Right atrium auricular region (tissue), 2 donors: ENCODE measurements around the gene PROM2. TPM values are rescaled to one million over a fixed set of nuclear protein-coding genes. Genes with fewer than 3 reads are reported as not detected.

ENCODE experiments used
- DNase-seq: peaks from one replicate; pipeline ENCODE4 v3.0.0-alpha.2; 2019; ENCODE audit warnings: low spot score
- H3K27ac ChIP-seq, 2 donors: fragments of 200-600 bp; sonication (generic); 1 replicate in 1 of 2; 2 replicates in 1 of 2; pipeline ENCODE4 v1.5.1; 2016 to 2019
- H3K27me3 ChIP-seq, 2 donors: fragments of 200-600 bp; sonication (generic); one replicate each; pipeline versions ENCODE4 v1.5.1 to v1.6.0; 2017 to 2019
- H3K36me3 ChIP-seq: fragments of 200-600 bp; sonication (generic); one replicate; pipeline ENCODE4 v1.5.1; 2016
- H3K4me1 ChIP-seq, 2 donors: fragments of 200-600 bp; sonication (generic); one replicate each; pipeline versions ENCODE4 v1.5.1 to v1.6.0; 2017 to 2019
- H3K4me3 ChIP-seq, 2 donors: fragments of 200-600 bp; sonication (generic); 1 replicate in 1 of 2; 2 replicates in 1 of 2; pipeline ENCODE4 v1.5.1; 2017 to 2019; ENCODE audit warnings: mild to moderate bottlenecking in 1 of 2, moderate library complexity in 1 of 2
- H3K9me3 ChIP-seq, 2 donors: fragments of 200-600 bp; sonication (generic); one replicate each; pipeline ENCODE4 v1.5.1; 2019
- total RNA-seq, 2 donors: library from RNA; depleted of rRNA; stranded (reverse); fragments of >200 nt; gene quantifications; one replicate each; pipeline ENCODE4 v1.1.0, GENCODE V29; 2016
- TF ChIP-seq, protein P1 (sequence below), 2 donors: fragments of 200-600 bp; sonication (generic); IDR thresholded peaks; one replicate each; pipeline ENCODE4 v1.5.1; 2019; ENCODE audit warnings: antibody characterized with exemption in 2 of 2

Gene PROM2
- total RNA-seq, 2 donors from 2014 or later = 0.11 to 0.35 TPM

DNA sequence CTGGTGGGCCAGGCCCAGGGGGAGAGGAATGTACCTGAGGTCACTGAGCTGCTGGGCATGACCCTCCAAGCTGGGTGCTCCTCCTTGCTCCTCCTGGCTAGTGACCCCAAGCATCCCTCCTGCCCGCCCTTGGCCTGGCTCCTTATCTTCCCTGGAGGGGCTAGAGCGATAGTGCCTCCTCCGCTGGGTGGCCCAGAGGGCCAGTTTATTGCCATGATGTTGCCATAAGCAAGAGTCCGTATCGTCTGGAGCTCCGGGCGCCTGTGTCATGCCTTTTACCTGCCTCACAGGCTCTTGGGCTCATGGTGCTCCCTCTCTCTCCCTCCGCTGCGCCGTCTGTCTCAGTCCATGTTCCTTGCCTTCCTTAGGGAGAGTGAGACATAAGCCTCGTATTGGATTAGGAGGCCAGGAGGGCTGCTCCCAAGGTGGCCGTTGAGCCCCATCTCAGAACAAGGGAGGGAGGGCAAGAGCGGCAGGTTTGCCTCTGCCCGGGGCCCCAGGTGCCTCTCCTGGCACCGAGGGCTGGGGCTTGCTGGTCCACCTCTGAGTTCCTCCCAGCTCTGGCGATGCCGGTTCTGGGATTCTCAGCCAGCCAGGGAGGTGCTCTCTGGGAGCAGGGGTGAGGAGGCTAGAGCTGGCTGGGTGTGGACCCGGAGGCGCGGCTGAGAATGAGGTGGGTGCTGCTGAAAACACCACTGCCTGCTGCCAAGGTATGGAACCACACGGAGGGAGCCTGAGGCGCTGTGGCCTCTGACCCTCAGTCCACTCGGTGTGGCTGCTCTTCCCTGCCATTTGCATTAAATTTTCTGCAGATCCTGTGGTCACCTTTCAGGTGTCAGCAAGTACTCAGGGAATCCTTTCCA is 45.5 kb downstream of the PROM2 start:
- no peak overlapping the region for H3K4me3 ChIP-seq
- no peak for DNase-seq
- no peak overlapping the region for H3K27ac ChIP-seq
- no peaks in the 10 kb centered on the region for H3K9me3 ChIP-seq
- no peaks in the 10 kb centered on the region for H3K4me1 ChIP-seq
- TF ChIP-seq, protein P1, sequence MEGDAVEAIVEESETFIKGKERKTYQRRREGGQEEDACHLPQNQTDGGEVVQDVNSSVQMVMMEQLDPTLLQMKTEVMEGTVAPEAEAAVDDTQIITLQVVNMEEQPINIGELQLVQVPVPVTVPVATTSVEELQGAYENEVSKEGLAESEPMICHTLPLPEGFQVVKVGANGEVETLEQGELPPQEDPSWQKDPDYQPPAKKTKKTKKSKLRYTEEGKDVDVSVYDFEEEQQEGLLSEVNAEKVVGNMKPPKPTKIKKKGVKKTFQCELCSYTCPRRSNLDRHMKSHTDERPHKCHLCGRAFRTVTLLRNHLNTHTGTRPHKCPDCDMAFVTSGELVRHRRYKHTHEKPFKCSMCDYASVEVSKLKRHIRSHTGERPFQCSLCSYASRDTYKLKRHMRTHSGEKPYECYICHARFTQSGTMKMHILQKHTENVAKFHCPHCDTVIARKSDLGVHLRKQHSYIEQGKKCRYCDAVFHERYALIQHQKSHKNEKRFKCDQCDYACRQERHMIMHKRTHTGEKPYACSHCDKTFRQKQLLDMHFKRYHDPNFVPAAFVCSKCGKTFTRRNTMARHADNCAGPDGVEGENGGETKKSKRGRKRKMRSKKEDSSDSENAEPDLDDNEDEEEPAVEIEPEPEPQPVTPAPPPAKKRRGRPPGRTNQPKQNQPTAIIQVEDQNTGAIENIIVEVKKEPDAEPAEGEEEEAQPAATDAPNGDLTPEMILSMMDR (IDR thresholded peaks at IDR 0.05) = no peak
- no peaks in the 10 kb centered on the region for H3K36me3 ChIP-seq
- no peaks in the 10 kb centered on the region for H3K27me3 ChIP-seq

GRCh38 chr2:95320344-95320712 is 46.1 kb downstream of the PROM2 start:
- Histone ChIP-seq H3K27ac (no peak overlapping the region), H3K36me3 (no peaks in the 10 kb centered on the region), H3K9me3 (no peaks in the 10 kb centered on the region), H3K4me3 (no peak overlapping the region), H3K4me1 (no peaks in the 10 kb centered on the region), H3K27me3 (no peaks in the 10 kb centered on the region)
- DNase-seq = no peak
- TF ChIP-seq, protein P1 (IDR thresholded peaks at IDR 0.05) = no peak

- Histone ChIP-seq H3K27me3 (no peaks in the 10 kb centered on the region), H3K36me3 (no peaks in the 10 kb centered on the region), H3K9me3 (no peaks in the 10 kb centered on the region), H3K4me1 (no peaks in the 10 kb centered on the region), H3K4me3 (no peak overlapping the region), H3K27ac (no peak overlapping the region)
- TF ChIP-seq, protein P1 (IDR thresholded peaks at IDR 0.05) = no peak
- no peak for DNase-seq
These were observed 46.9 kb downstream of the PROM2 start for GRCh38 chr2:95320986-95321767.

- TF ChIP-seq, protein P1 (IDR thresholded peaks at IDR 0.05) = peak in 1 of 2 donors; percentile 48
- no peaks in the 10 kb centered on the region for H3K4me1 ChIP-seq
- no peak for DNase-seq
- no peaks in the 10 kb centered on the region for H3K27me3 ChIP-seq
- H3K9me3 ChIP-seq = no peaks in the 10 kb centered on the region
- H3K4me3 ChIP-seq = no peak overlapping the region
- H3K36me3 ChIP-seq = no peaks in the 10 kb centered on the region
- H3K27ac ChIP-seq = no peak overlapping the region
These were observed 49.3 kb downstream of the PROM2 start for GRCh38 chr2:95323347-95324155.

DNA sequence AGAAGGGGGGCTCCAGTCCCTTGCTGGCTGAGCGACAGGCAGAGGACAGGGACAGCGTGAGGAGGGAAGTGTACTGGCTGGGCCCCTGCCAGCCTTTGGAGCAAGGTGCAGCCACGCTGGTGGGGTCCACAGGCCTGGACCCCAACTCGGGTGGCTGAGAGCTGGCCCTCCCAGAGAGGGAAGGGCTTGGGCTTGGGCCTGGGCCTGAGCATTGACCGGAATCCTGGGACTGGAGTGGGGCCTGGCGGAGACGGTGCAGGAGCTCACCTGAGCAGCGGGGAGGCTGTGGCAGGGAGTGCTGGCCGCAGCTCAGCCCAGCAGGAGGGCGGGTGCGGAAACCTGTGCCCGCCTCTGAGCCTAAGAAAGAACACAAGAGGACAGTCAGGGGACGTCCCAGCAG is 50.8 kb downstream of the PROM2 start:
- no peak overlapping the region for H3K4me3 ChIP-seq
- H3K36me3 ChIP-seq = no peaks in the 10 kb centered on the region
- no peak overlapping the region for H3K27ac ChIP-seq
- no peaks in the 10 kb centered on the region for H3K9me3 ChIP-seq
- TF ChIP-seq, protein P1 (IDR thresholded peaks at IDR 0.05) = no peak
- no peak for DNase-seq
- no peaks in the 10 kb centered on the region for H3K27me3 ChIP-seq
- H3K4me1 ChIP-seq = no peaks in the 10 kb centered on the region
